GM19023 (cell line): ENCODE results near the gene ZNF462.

Experiments
- ATAC-seq: cut with Tn5 transposase; IDR thresholded peaks from one replicate; pipeline ENCODE4 v1.9.1; 2021; ENCODE audit warnings: mild to moderate bottlenecking, moderate library complexity; ENCODE audit not compliant: unreplicated experiment

Gene ZNF462

GRCh38 chr9:106993603-106994002, 130.6 kb downstream of the ZNF462 start:
- ATAC-seq = no peak

DNA sequence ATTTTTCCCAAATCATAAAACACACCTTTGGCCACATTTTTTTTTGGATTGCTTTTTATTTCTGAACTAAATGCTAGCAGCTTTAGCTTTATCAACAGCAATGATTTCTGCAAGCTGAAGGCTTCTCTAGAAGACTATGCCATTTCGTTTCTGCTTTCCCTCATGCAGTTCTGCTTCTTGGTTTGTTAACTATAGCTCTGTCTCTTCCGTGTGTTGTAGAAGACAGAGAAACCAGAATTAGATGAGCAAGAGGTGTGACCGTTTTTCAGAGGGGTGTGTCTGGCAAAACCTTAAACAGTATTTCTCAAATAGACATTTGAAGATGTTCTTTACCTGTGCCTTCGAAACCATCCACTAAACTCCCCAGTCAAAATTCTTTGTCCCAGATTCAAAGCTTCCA, 131.5 kb downstream of the ZNF462 start:
- no peak for ATAC-seq

DNA sequence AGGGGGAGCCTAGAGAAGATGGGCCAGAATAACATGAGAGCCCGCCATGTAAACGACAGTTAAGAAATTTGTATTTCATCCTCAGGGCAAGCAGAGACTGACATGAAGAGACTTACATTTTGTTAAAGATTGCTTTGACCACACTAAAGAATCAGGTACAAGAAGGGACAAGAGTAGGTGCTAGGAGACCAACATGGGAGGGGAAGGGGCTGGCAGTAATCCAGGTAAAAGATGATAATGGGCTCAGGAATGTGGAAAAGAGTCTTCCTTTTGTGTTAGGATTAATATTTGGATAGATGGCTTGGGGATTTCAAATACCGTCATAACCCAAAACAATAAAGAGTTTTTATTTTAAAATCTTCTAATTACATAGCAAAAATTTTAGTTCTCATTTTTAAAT, 137.3 kb downstream of the ZNF462 start:
- ATAC-seq = no peak

- ATAC-seq = no peak
Observed at GRCh38 chr9:107005201-107005600, 142.2 kb downstream of the ZNF462 start.

DNA sequence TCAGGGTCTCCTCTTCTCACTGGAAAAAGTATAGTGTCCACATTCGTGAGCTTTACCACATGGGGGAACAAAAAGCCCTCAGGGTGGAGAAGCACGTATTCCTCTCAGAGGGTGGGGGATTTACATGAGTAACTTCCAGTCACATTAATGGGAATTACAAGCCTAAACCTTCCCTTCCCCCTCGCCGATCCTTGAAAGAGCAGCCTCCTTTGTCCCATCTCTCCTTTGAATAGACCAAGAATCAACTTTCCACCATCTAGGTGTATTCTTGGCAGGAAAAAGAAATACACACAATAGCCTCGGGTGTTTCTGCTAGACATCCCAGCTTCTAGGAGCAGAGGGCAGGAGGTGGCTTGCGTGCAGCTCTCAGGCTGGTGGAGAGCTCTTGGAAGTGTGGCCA, 144.4 kb downstream of the ZNF462 start:
- ATAC-seq = no peak

DNA sequence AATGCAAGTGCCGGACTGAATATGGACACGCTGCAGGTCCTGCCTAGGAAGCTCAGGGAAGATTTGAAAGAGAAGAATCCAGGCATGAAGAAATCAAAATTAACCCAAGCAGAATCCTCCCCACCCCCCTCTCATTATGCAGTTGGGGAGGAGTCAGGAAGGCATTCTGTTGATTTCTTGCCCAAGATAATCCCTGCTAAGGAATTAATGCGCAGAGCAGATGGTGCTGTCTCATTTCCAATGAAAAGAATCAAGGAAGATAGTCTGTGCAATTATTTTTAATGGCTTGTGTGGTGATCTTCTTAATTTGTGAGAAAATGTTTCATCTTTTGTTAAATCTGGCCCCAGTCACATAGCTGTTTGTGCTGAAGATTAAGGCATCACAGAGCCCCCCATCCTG, 145.0 kb downstream of the ZNF462 start:
- no peak for ATAC-seq

GRCh38 chr9:107008447-107008846, 145.5 kb downstream of the ZNF462 start:
- no peak for ATAC-seq

- no peak for ATAC-seq
Observed at GRCh38 chr9:107016383-107016782, 153.4 kb downstream of the ZNF462 start.

- ATAC-seq = no peak
Observed at GRCh38 chr9:107018861-107019545, 156.0 kb downstream of the ZNF462 start.

DNA sequence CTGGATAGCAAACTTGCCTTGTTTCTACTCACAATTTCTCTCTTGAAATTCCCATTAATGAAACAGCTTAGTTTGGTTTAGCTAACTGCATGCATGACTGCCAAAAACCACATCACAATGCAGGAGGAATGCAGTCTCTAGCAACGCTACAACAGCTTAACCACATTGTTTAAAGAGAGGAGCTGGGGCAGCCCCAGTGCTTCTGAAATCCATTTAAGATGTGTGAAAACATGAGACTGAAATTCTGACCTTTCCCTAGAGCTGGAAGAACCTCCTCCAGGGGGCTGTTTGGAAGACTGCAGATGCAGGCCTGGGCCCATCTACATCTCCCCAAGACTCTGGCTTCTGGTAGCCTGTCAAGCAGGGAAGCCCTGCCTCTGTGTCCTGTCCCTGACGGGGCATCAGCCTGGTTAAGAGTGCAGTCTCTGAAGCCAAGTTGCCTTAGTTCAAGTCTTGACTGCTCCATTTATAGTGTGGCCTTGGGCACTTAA, 157.1 kb downstream of the ZNF462 start:
- ATAC-seq = peak; percentile 56

- ATAC-seq = peak; percentile 64
Observed at GRCh38 chr9:107024193-107024592, 161.2 kb downstream of the ZNF462 start.

- ATAC-seq = no peak
Observed at GRCh38 chr9:107025260-107026035, 162.5 kb downstream of the ZNF462 start.

GRCh38 chr9:107029146-107029545, 166.2 kb downstream of the ZNF462 start:
- ATAC-seq = no peak

GRCh38 chr9:107033966-107034365, 171.0 kb downstream of the ZNF462 start:
- ATAC-seq = no peak

GRCh38 chr9:107034831-107035230, 171.9 kb downstream of the ZNF462 start:
- no peak for ATAC-seq

DNA sequence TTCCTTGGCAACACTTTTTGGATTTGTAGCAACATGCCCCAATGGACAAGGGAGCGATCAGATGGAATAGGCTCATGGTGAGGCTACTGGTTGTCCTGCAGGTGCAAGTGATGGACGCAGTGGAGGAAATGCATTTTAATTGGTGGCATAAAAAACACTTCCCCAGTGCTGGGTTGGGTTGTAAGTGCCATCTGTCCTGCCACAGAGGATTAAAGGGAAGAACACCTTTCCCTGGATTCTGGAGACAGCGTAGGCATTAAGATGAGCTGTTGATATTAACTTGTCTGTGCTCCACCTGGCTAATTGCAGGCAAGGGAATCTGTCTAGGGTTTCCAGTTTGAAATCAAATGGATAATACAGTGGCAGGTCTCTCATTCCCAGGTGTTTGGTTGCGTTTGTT, 173.4 kb downstream of the ZNF462 start:
- ATAC-seq = no peak

- no peak for ATAC-seq
Observed at GRCh38 chr9:107039542-107039941, 176.6 kb downstream of the ZNF462 start.

- no peak for ATAC-seq
Observed at GRCh38 chr9:107042606-107043005, 179.6 kb downstream of the ZNF462 start.

- ATAC-seq = no peak
Observed at GRCh38 chr9:107043886-107044285, 180.9 kb downstream of the ZNF462 start.

DNA sequence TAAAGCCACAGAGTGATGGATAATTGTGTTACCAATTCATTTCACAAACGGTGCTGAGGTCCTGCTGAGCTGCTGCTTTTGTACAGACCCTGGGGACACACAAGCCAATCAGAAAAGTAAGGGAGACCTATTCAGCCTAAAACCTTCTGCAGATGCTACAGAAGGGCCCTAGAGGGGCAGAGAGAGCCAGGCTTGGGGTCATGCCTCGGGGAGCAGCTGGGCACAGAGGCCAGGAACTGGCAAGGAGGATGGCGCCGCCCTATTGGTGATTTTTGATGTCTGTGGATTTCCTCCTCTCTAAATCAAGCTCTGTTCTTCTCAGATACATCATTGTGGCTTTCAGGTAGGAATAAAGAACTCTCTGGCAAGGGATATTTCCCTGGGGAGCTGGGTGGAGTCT, 181.9 kb downstream of the ZNF462 start:
- ATAC-seq = no peak

- peak; percentile 97 for ATAC-seq
Observed at GRCh38 chr9:107046692-107047091, 183.7 kb downstream of the ZNF462 start.

- ATAC-seq = no peak
Observed at GRCh38 chr9:107049046-107049802, 186.3 kb downstream of the ZNF462 start.
